K562 (cell line): Measurements from ENCODE around the gene NTM. TPM values are rescaled to one million over a fixed set of nuclear protein-coding genes. Genes with fewer than 3 reads are reported as not detected.

Source experiments
- ATAC-seq: fragments of 200-7000 bp; cut with Tn5 transposase; 3 replicates; pipeline ENCODE4 v1.9.1; 2020; ENCODE audit warnings: moderate library complexity
- BruUV-seq: library from RNA; stranded (reverse); fragments of 400-500 nt; replicated peaks from 2 replicates; lab custom pipeline; 2021; lab: Mats Ljungman, UMichigan
- CTCF ChIA-PET: fragments of 300-600 bp; formaldehyde crosslinking; extraction: SDS; loops from one replicate; lab custom pipeline; 2021; ENCODE audit warnings: low intra/inter-chr PET ratio; lab: Yijun Ruan, JAX
- POLR2A ChIA-PET: fragments of 300-600, 350-650 bp; sonication (Branson Sonifier 250); formaldehyde crosslinking; extraction: SDS; loops from one replicate; lab custom pipeline; 2021; ENCODE audit warnings: antibody characterized with exemption, inconsistent platforms; lab: Yijun Ruan, JAX
- DNase-seq, 4 experiments: peaks; one replicate each; pipeline versions ENCODE4 v3.0.0 to v3.0.0-alpha.2; 2011 to 2018; ENCODE audit warnings: low spot score in 3 of 4, mixed read lengths in 3 of 4; ENCODE audit errors: extremely low read depth in 1 of 4
- FAIRE-seq: peaks from 2 replicates; lab custom pipeline; 2011; peaks lifted over from hg19 to GRCh38; lab: Jason Lieb, UNC
- H2AFZ ChIP-seq: 2 replicates; pipeline ENCODE4 v1.6.0; 2011; ENCODE audit warnings: low read depth, low read length, control low read depth, inconsistent platforms
- H3K27ac ChIP-seq: fragments of 200-600 bp; 3 replicates; pipeline ENCODE4 v1.8.0; 2011; ENCODE audit warnings: low read depth, mild to moderate bottlenecking, control low read depth, inconsistent platforms, low read length, moderate library complexity, mixed read lengths; ENCODE audit errors: extremely low read depth
- H3K27me3 ChIP-seq, 2 experiments: fragments of 300-600 bp in 1 of 2; 2 replicates in 1 of 2; 3 replicates in 1 of 2; pipeline versions ENCODE4 v1.6.0 to v1.8.0; 2011; ENCODE audit warnings: inconsistent platforms in 2 of 2, low read length in 2 of 2, mild to moderate bottlenecking in 1 of 2, mixed read lengths in 1 of 2, moderate library complexity in 1 of 2; ENCODE audit not compliant: control insufficient read depth in 2 of 2, insufficient read depth in 2 of 2
- H3K36me3 ChIP-seq: fragments of 300-600 bp; 3 replicates; pipeline ENCODE4 v1.8.0; 2011; ENCODE audit warnings: mild to moderate bottlenecking, low read length, inconsistent platforms; ENCODE audit not compliant: control insufficient read depth, insufficient read depth
- H3K4me1 ChIP-seq, 2 experiments: fragments of 200-600 bp in 1 of 2; replicated peaks in 1 of 2; 2 replicates in 1 of 2; 3 replicates in 1 of 2; pipeline versions ENCODE4 v1.5.1 to v1.8.0; 2011; ENCODE audit warnings: inconsistent platforms in 2 of 2, low read length in 2 of 2, mild to moderate bottlenecking in 1 of 2, mixed read lengths in 1 of 2, moderate library complexity in 1 of 2; ENCODE audit not compliant: control insufficient read depth in 2 of 2, insufficient read depth in 2 of 2
- H3K4me2 ChIP-seq: 2 replicates; pipeline ENCODE4 v1.6.1; 2011; ENCODE audit warnings: low read length, control low read depth, inconsistent platforms, mixed read lengths; ENCODE audit not compliant: insufficient read depth
- H3K4me3 ChIP-seq: fragments of 200-600 bp; sonication (generic), shearing (Covaris generic); 2 replicates; pipeline ENCODE4 v1.5.1; 2016; ENCODE audit warnings: control low read depth, inconsistent platforms
- H3K79me2 ChIP-seq: fragments of 200-600 bp; 3 replicates; pipeline ENCODE4 v1.8.0; 2011; ENCODE audit warnings: low read length, inconsistent platforms; ENCODE audit not compliant: control insufficient read depth, insufficient read depth
- H3K9ac ChIP-seq, 2 experiments: 2 replicates each; pipeline versions ENCODE4 v1.6.0 to v1.6.1; 2011; ENCODE audit warnings: low read depth in 2 of 2, low read length in 2 of 2, control low read depth in 1 of 2, inconsistent platforms in 1 of 2, mild to moderate bottlenecking in 1 of 2, mixed read lengths in 1 of 2; ENCODE audit not compliant: insufficient read depth in 1 of 2
- H3K9me1 ChIP-seq: one replicate; pipeline ENCODE4 v1.6.0; 2011; ENCODE audit warnings: inconsistent platforms, mild to moderate bottlenecking, low read length, moderate library complexity; ENCODE audit not compliant: control insufficient read depth, insufficient read depth
- H3K9me3 ChIP-seq: replicated peaks from 2 replicates; pipeline ENCODE4 v1.5.1; 2011; ENCODE audit warnings: low read depth, low read length, inconsistent platforms; ENCODE audit not compliant: control insufficient read depth, insufficient read depth
- H4K20me1 ChIP-seq: replicated peaks from 2 replicates; pipeline ENCODE4 v1.6.1; 2011; ENCODE audit warnings: low read length, inconsistent platforms, mixed read lengths; ENCODE audit not compliant: control insufficient read depth, insufficient read depth
- CSDE1 ChIP-seq, 2 experiments: fragments of 450-650 bp; IDR thresholded peaks; 2 replicates each; pipeline ENCODE4 v1.6.1; 2016; ENCODE audit warnings: mild to moderate bottlenecking in 1 of 2
- ELF1 ChIP-seq: fragments of 200-800 bp; sonication (Bioruptor generic); IDR thresholded peaks from 2 replicates; pipeline ENCODE4 v1.6.1; 2016; ENCODE audit warnings: missing genetic modification characterization, missing compliant biosample characterization
- FOXP4 ChIP-seq: sonication (generic); formaldehyde crosslinking; IDR thresholded peaks from 2 replicates; pipeline ENCODE4 v1.8.0; 2022; ENCODE audit warnings: mild to moderate bottlenecking, missing genetic modification reagents, borderline replicate concordance
- HOMEZ ChIP-seq: fragments of 250-450 bp; sonication (Bioruptor Pico); IDR thresholded peaks from 2 replicates; pipeline ENCODE4 v1.4.0; 2020; ENCODE audit warnings: mild to moderate bottlenecking, moderate library complexity
- USF2 ChIP-seq: sonication (generic); formaldehyde crosslinking; IDR thresholded peaks from 2 replicates; pipeline ENCODE4 v1.5.0; 2020; ENCODE audit warnings: missing genetic modification reagents
- in situ Hi-C: fragments of 300-500 bp; cut with MboI; formaldehyde crosslinking; loops from 4 replicates; pipeline ENCODE4 v1.15.0; 2018; ENCODE audit warnings: inconsistent platforms, mixed read lengths
- intact Hi-C: fragments of 100-400 bp; cut with micrococcal nuclease; formaldehyde crosslinking; loops from 2 replicates; pipeline ENCODE4 v1.14.2; 2022
- polyA plus RNA-seq, 8 experiments: library from polyadenylated mRNA; depleted of rRNA in 4 of 8; stranded (reverse) in 5 of 8; unstranded in 3 of 8; fragments of >200 nt; fragmentation: Nextera tagmentation in 2 of 8; fragmentation: Illumina TruSeq in 1 of 8; extraction: Ambion mirVana in 2 of 8; extraction: Trizol in 1 of 8; gene quantifications; 2 replicates each; pipeline versions ENCODE4 v1.2.1 to v1.2.3, GENCODE V29; 2011 to 2014; ENCODE audit warnings: inconsistent platforms in 1 of 8, missing spikeins in 1 of 8
- total RNA-seq, 7 experiments: library from RNA; depleted of rRNA in 6 of 7; stranded (reverse); fragments of >200 nt in 6 of 7; fragmentation: Illumina TruSeq in 2 of 7; extraction: Trizol in 2 of 7; gene quantifications; 2 replicates each; pipeline versions ENCODE4 v1.2.1 to v1.2.3, GENCODE V29; 2011 to 2021; ENCODE audit warnings: low replicate concordance in 1 of 7

Gene NTM
- total and polyA plus RNA-seq, 9 of the 15 experiments (the other 6 are each of a cell fraction or from before 2014, with no cell fraction given), result not detected

- no peak for TF ChIP-seq FOXP4 (CRISPR knock-in tag)
- TF ChIP-seq CSDE1 (IDR thresholded peaks at IDR 0.05), result no peak
- TF ChIP-seq, all 486 proteins: peak for 0
Measured at GRCh38 chr11:131749101-131749500, 378.7 kb downstream of the NTM start (continued).

GRCh38 chr11:131750152-131750551, 379.7 kb downstream of the NTM start:
- DNase-seq (no peak), FAIRE-seq (no peak), ATAC-seq (no peak)
- Histone ChIP-seq H3K79me2 (no peaks in the 10 kb centered on the region), H3K4me3 (no peak overlapping the region), H3K4me2 (no peak overlapping the region), H4K20me1 (no peaks in the 10 kb centered on the region), H3K9me3 (no peaks in the 10 kb centered on the region), H3K27me3 (no peaks in the 10 kb centered on the region), H2AFZ (no peak overlapping the region), H3K27ac (no peak overlapping the region), H3K4me1 (no peaks in the 10 kb centered on the region), H3K9me1 (no peaks in the 10 kb centered on the region), H3K9ac (no peak overlapping the region), H3K36me3 (no peaks in the 10 kb centered on the region)
- CTCF ChIA-PET, result no interaction called here
- in situ Hi-C loops (no loop called here), intact Hi-C loops (no loop called here)
- POLR2A ChIA-PET, result no interaction called here
- BruUV-seq, result no TSS peak
- TF ChIP-seq USF2 (CRISPR knock-in tag) (no peak), HOMEZ (CRISPR knock-in tag) (no peak), ELF1 (tag) (no peak)
